ENCODE measurements around the gene PFN3.
"Not testable (repeated sequence)": the region's sequence is repeated elsewhere in the genome, so short reads cannot be mapped to it uniquely, and the experiment has no call there.

The PFN3 gene

DNA sequence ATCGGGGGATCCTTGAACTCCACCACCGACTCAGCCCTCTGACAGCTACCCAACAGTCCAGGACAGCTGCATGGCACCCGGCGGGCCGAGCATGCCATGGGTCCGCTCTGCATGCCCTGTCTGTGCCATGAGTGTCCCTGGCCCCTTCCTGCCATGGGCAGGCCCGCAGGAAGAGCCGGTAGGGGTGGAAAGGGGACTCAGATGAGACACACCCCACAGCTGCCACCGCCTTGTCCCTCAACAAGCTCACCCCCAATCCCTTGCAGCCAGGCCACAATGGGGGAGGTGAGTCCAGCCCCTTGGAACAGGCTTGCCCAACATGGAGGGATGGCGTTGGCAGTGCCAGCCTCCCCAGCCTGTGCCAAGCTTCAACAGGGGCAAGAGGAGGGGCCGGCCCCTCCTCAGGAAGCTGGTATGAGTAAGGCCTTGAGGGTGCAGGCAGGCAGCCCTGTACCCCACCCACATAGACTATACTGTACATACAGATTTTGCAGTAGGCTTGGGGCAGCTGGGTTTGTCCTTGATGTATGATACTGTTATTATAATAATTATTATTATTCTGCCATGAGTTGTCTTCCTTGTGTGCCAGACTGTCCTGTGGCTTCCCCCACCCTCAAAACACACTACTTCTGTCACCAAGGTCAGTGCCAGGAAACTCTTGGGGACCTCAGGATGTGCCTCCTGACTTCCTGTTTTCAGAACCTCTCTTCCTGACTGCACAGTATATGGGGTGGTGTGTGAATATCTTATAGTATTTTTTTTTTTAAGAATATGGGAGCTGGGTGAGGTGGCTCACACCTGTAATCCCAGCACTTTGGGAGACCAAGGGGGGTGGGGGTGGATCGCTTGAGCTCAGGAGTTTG, 28.2 kb downstream of the PFN3 start:
- DNase-seq = peak; percentile 30

DNA sequence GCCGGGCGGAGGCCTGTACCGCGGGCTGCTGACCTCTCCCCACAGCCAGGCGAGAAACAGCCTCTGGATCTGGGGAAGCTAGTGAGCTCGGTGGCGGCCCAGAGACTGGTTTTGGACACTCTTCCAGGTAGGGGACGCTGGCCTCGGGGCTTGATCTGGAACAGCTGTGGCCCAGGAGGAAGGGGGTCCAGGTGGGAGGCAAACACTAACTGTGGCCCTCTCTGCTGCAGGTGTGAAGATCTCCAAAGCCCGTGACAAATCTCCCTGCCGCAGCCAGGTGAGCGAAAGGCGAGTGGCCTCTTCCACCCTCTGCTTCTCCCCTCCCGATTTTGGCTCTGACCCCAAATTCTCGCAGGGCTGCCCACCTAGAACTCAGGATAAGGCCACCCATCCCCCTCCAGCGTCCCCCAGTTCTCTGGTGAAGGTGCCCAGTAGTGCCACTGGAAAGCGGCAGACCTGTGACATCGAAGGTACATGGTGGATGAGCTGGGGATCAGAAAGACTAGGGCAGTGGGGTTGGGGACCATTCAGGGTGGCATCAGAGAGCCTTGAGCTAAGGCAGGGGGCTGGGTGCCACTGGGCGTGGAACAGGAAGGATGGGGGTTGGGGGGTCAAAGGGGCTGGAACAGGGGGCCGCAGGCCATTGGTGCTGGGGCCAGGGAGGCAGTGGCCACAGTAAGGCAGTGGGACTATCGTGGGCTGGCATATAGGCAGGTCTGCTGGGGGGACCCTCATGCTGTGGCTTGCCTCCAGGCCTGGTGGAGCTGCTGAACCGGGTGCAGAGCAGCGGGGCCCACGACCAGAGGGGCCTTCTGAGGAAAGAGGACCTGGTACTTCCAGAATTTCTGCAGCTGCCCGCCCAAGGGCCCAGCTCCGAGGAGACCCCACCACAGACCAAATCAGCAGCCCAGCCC, 29.1 kb downstream of the PFN3 start:
- no peak for DNase-seq

DNA sequence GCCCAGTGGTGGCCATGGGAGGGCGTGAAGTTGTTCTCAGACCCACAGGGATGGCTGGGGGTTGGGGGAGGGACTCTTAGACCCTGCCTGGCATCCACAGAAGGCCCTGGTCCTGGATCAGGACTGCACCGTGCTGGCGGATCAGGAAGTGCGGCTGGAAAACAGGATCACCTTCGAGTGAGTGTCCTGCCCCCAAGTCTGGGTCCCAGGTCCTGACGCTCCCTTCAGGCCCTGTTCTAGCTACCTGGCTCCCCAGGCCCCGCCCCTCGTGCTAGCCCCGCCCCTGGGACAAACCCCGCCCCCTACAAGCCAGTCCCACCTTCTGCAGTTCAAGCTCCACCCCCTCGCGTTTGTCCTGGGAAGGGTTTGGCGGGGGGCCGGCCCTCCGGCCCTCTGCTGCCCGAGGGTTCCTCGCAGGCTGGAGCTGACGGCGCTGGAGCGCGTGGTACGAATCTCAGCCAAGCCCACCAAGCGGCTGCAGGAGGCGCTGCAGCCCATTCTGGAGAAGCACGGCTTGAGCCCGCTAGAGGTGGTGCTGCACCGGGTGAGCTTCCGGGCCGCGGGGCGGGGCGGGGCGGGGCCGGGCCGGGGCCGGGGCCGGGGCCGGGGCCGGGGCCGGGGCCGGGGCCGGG, 29.9 kb downstream of the PFN3 start:
- peak; percentile 44 for DNase-seq

DNA sequence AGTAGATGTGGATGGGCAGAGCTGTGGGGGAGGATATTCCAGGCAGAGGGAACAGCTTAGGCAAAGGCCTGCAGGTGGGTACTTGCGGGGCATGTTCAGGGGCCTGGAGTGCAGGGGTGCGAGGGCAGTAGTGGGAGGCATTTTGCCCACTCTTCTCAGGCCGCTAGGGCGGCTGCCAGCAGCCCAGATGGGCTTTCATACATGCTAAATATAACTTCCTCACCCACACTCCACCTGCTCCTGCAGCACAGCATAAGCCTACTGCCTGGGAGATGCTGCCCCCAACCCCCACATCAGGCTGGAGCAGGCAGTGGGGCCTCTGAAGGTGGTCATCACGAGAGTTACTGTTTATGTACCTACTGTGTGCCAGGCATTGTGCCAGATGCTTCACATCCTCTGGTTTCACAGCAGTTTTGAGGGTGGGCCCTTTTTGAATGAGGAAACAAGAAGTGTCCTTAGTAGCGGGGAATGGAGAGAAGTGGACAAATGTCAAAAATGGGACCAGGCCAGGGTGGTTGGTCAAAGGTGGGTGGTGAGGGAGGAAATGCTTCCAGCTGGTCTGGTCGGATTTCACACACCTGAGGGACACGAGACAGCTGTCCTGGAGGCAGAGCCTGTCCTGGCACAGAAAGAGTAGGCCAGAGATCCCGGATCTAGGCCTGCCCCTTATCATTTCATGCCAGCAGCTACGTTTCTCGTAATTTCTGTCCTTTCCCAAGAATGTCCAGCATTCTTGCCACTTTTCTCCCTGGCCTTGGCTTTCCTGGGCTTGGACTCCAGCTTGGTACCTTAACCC, 30.6 kb downstream of the PFN3 start:
- DNase-seq = no peak

DNA sequence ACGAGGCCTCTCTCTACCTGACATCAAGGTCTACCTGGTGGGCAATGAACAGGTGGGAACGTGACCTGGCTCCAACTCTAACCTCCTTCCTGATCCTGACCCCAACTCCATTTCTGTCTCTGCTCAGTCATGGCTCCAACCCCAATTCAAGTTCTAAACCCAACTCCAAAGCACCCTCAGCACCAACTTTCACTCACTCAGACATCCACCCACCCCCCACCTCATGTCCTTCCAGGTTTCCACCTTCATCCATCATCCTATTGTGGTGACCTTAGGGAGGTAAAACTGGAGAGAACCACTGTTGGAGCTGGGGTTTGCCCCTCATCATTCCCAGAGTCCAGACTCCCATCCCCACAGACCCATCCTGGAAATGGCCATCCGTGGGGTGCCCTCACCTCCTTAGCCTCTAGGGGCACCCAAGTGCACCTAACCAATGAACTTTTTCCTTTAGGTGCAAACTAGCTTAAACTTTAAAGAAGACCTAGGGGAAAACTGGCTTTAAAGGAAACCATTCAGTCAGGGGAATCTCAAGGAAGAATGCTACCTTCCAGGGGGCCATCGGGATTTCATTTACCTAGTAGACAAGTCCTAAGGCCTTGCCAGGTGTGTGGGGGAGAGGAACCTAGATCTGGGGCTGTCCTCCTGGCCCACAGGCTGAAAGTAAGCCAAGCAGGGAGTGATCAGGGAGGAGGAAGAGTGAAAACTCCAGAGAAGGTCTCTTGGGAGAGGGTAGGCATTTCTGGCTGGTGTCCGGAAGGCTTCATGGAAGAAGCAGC, 31.4 kb downstream of the PFN3 start:
- no peak for DNase-seq

DNA sequence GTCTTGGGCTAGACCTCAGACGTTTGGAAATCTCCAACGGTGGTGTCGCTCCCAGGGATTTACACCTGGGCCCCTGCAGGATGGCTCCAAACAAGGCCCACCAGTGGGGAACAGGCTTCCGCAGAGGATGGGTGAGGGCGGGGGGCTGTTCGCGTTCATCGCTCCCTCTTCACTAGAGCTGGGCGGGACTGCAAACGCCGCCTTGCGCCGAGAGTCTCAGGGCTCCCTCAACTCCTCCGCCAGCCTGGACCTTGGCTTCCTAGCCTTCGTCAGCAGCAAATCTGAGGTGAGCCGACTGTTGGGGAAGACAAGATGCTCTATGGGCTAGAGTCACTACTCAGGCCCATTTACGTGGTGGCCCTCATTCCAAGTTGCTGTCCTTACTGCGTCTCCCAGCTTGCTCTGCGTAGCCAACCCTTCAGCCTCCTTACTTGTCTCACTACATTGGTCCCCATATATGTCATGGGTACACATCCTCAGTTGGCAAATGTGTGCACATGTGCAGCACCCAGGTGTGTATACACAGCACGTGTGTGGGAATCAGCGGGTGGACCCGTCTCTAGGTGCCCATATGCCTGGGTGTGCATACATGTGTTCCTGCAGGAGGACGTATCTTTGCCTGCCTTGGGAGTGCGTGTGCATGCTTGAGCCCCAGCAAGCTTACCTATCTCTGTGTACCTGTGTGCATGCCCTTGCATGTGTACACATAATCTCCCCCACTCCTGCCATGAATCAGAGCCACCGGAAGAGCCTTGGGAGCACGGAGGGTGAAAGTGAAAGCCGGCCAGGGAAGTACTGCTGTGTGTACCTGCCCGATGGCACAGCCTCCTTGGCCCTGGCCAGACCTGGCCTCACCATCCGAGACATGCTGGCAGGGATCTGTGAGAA, 32.2 kb downstream of the PFN3 start:
- DNase-seq = no peak

DNA sequence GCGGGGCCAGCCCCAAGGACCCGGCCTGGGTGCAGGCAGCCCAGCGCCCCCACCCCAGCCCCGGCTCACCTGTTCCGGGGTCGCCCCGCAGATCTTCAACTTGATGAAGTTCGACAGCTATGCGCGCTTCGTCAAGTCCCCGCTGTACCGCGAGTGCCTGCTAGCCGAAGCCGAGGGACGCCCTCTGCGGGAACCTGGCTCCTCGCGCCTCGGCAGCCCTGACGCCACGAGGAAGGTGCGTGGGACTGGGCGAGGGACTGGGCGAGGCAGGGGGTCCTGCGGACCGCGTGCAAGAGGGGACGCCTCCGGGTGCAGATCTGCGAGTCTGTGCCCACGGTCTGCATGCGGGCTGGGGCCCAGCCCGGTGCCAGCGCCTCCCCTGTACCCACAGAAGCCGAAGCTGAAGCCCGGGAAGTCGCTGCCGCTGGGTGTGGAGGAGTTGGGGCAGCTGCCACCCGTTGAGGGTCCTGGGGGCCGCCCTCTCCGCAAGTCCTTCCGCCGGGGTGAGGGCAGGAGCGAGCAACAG, 33.1 kb downstream of the PFN3 start:
- DNase-seq = no peak

DNA sequence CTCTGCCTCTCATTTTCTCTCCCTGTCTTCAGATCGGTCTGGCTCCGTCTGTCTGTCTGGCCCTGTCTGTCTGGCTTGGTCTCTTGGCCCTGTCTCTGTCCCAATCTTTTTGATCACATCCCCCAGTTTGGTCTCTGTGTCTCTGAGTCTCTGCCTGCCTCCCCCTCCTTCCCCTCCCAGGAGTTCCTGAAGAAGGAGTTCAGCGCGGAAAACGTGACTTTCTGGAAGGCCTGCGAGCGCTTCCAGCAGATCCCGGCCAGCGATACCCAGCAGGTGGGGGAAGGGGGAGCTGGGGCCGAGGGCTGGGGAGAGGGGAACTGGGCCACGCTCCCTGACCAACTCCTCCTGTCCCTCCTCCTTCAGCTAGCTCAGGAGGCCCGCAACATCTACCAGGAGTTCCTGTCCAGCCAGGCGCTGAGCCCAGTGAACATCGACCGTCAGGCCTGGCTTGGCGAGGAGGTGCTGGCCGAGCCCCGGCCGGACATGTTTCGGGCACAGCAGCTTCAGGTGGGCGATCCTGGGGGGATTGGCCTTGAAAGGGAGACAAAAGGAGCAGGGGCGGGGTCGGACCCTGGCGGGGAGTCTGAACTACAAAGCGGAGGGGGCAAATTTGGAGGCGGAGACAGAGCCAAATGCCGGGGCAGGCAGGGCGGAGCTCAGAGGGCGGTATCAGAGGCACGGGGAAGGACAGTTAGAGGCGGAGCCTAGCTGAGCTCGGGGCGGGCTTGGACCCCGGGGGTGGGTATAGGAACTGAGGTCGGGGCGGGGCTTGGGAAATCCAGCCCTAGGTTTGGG, 33.7 kb downstream of the PFN3 start:
- DNase-seq = no peak

DNA sequence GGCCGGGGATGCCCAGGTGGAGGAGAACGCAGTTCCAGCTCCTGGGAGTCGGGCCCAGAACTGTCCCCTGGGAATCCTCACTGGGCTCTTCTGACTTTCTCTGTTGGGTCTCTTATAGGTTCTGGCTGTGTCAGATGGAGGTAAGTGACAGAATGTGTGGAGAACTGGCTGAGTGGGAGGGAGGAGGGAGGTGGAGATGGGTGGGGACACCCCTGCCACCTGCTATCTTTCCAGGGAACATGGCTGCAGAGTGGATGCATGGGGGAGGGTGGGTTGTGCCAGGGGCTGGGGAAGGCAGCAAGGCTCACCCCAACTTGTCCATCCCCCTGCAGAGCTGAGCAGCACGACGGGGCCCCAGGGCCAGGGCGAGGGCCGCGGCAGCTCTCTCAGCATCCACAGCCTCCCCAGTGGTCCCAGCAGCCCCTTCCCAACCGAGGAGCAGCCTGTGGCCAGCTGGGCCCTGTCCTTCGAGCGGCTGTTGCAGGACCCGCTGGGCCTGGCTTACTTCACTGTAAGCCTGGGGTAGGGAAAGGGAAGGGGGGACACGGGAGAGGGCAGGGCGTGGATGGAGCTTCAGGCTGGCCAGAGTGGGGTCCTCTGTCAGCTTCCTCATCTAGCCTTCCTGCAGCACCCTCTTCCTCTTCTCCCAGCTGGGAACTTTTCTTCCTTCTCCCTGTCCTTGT, 34.5 kb downstream of the PFN3 start:
- no peak for DNase-seq

DNA sequence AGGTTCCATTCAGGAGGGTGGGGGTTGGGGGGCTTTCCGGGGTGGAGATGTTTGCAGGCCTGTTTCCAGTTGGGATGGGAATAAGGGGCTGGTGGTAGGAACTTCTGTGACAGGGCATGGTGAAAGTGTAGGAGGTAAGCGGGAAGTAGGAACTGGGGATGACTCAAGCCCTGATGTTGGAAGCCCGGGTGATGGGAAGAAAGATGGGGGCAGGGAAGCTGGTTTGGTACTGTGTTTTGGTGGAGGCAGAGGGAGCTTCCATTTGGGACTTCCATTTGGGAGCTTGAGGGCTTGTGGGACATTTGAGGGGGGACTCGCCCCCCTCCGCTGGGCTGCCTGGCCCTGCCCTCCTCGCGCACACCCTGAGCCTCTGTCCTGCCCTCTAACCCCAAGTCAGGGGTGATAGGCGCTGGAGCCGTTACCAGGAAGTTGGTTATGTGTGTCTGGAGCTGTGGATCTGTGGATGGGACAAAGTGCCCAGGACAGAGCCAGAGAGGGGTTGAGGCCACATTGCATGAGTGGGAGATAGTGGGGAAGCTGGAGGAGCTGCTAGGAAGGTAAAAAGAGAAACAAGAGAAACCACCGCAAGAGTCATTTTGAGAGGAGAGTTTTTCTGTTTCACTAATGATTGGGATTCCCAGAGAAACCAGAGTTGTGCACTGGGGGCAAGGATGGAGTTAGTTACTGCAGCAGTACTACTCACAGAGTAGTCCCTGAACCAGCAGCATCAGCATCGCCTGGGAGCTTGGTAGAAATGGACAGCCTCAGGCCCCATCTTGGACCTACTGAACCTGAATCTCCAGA, 36.1 kb downstream of the PFN3 start:
- DNase-seq = no peak

DNA sequence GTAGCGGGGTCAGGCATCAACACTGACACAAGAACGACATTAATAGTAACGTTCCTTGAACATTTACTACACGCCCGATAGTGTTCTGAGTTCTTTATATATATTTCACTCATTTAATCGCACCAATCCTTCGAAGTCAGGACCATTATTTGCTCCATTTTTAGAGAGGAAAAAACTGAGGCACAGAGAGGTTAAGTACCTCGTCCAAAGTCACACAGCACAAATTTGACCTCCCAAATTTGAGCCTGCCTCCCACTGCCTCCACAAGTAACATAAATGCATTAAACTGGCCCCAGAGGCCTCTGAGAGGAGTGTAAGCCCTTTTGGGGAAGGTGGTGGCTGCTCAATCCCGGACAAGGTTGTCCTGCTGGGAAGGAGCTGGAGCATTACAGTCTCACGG, 36.9 kb downstream of the PFN3 start:
- DNase-seq = no peak

DNA sequence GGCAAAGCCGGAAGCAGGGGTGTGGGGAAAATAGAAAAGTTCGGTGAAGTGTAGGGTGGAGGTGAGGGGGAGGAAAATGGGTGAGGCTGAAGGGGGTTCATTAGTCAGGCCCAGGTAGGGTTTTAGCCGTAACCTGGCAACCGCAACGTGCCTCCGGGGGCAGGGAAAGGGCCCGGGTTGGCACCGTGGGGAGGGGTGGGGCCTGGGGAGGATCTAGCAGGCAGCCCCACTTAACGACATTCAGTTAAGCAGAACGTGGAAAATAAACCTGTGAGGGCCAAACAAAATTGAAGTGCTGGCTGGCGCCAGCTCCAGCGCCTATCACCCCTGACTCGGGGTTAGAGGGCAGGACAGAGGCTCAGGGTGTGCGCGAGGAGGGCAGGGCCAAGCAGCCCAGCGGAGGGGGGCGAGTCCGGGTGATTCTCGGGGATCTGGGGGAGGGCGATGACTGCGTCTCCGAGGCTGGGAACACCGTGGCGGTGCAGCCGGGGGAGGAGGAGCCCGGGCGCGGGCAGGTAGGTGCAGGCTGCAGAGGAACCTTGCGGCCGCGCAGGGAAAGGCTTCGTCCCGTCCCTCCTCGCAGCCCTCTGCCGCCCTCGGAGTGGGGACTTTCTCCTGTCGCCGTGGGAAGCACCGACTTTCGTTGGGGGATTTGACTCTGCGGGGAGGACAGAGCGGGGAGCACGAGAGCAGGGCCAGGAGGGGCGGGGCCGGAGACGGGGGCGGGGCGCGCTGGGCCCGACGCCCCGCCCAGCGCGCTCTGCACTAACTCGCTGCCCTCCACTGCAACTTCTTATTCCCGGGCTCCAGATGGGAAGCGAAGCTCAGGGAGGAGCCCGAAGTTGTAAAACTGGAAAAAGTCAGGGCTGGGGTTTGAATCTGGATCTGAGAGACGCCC, 37.6 kb downstream of the PFN3 start:
- DNase-seq = peak; percentile 52

DNA sequence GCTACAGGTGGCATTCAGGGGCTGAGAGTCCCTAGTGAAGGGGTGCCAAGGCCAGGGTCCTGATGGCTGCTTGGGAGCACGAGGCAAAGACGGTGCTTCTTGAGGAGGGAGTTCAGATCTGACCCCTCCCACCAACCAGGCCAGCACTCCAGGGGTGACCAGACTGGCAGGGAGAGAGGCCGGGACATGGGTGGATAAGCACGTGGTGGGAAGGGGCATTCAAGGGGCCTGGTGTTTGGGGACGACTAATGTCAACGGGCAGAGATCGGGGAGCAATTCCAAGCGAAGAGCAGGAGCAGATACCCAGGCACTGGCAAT, 38.2 kb downstream of the PFN3 start:
- no peak for DNase-seq

DNA sequence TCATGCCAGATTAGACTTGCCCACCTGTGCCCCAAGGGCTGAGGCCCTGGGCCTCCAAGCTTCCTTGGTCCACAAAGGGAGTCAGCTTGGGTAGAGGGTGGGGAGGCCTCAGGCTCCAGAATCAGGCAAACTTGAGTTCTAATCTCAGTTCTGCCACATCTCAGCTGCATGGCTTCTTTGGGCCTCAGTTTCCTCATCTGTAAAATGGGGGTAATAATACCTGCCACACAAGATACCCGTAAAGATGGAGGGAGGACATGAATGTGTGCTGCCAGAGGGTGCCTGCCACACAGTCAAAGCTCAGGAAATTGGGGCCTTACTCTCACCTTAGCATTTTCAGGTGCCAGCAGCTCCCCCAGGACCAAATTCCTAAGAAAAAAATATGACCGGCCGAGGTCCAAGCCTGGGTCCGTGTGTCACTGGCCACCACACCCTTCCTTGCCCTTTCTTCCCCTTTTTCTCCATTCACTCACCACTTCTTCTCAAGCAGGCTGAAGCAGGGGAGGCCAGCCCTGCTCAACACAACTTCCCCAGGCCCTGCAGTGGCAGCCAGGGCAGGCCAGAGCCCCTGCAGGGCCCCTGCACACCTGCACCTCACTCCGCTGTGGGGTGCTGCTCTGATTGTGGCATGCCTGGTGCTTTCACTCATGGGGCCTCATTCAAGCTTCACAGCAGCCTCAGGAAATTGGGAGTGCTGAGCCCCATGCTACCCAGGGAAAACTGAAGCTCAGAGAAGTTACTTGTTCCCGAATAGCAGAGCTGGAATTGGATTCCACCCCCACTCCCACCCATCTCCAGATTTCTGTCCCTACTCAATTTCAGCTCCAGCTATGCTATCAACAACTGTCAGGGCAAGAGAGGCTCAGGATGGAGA, 38.8 kb downstream of the PFN3 start:
- DNase-seq = no peak

DNA sequence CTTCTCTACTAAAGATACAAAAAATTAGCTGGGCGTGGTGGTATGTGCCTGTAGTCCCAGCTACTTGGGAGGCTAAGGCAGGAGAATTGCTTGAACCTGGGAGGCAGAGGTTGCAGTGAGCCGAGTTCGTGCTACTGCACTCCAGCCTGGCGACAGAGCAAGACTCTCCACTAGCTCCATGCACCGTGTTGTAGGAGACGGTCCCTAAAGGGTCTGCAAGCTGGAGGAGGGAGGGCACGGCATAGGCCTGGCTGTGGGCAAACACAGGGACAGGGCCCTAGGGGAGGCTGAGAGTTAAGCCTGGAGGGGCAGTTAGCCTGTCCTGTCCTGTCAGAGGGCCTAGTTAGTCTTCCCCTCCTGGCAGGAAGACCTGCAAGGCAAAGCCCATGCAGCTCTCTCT, 39.7 kb downstream of the PFN3 start:
- not testable (repeated sequence) for DNase-seq

DNA sequence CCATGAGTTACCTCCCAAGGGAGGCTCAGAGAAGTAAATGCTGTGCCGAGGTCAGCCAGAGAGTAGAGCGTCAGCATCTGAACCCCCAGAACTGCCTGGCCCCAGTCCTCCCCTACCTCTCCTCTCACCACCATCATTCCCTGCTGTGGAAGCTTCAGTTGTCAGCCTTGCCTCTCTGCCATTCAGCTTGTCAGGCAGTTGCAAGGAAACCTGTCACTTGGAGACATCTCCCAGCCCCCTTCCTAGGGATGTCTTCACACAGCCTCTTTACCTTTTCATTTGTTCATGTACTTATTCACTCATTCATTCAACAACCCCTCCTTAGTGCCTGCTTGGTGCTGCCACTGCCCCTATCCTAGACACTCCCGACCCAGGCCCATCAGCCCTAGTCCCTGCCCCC, 40.6 kb downstream of the PFN3 start:
- DNase-seq = no peak

All from central memory CD4-positive, alpha-beta T cell (primary cell).